Gastrocnemius medialis (tissue), 4 donors: ENCODE results near the gene GNG7.

Experiments used
- POLR2A ChIP-seq, 2 donors: fragments of 450-650 bp; IDR thresholded peaks; one replicate each; pipeline ENCODE4 v1.6.1; 2017; ENCODE audit warnings: antibody characterized with exemption in 2 of 2, mild to moderate bottlenecking in 2 of 2, moderate library complexity in 2 of 2
- TF ChIP-seq, protein P1 (sequence below), 5 experiments: fragments of 450-650 bp in 3 of 5; fragments of 200-600 bp in 2 of 5; sonication (generic) in 2 of 5; IDR thresholded peaks in 4 of 5; conservative IDR thresholded peaks in 1 of 5; 1 replicate in 4 of 5; 2 replicates in 1 of 5; pipeline ENCODE4 v1.5.1; 2016 to 2019; ENCODE audit warnings: antibody characterized with exemption in 5 of 5, mild to moderate bottlenecking in 3 of 5, moderate library complexity in 3 of 5

DNA sequence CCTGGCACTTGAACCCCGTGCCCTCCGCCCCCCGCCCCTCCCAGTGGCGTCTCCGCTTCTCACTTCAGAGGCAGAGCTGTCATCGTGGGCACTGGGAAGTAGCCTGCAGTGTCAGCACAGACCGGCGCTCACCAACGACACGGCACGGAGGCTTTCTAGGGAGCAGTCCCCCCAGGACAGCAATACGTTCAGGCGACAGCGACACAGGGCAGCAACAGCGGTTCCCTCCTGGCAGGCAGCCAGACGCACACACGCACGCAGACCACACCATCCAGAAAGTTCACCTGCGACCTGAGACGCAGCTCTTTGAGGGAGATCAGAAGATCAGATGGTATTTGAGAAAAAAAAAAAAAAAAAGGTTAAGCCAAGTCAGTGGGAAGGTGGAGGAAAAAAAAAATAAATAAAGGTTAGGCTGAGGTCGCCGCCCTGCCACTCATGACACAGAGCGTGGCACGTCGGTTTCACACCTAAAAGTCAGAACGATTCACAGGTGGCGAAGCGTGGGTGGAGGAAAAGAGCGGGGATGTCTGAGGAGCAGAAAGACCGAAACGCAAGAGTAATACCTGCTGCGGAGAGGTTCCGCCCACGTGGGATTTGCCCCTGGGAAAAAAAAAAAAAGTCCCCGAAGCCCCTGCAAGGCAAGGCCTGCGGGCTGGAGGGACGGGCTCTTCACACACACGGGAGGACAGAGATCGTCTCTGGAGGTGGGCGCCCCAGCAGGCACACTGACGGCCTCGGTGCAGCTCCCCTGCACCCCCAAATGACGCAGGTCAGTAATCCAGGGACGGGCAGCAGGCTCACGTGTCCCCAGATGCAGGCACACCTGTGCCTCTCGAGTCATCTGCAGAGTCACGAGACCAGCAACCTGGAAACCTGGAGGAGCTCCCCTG, 94.5 kb downstream of the GNG7 start:
- TF ChIP-seq, protein P1, sequence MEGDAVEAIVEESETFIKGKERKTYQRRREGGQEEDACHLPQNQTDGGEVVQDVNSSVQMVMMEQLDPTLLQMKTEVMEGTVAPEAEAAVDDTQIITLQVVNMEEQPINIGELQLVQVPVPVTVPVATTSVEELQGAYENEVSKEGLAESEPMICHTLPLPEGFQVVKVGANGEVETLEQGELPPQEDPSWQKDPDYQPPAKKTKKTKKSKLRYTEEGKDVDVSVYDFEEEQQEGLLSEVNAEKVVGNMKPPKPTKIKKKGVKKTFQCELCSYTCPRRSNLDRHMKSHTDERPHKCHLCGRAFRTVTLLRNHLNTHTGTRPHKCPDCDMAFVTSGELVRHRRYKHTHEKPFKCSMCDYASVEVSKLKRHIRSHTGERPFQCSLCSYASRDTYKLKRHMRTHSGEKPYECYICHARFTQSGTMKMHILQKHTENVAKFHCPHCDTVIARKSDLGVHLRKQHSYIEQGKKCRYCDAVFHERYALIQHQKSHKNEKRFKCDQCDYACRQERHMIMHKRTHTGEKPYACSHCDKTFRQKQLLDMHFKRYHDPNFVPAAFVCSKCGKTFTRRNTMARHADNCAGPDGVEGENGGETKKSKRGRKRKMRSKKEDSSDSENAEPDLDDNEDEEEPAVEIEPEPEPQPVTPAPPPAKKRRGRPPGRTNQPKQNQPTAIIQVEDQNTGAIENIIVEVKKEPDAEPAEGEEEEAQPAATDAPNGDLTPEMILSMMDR (IDR thresholded peaks at IDR 0.05 in 4 of 5, conservative IDR thresholded peaks at IDR 0.05 in 1 of 5): no peak
- TF ChIP-seq POLR2A (IDR thresholded peaks at IDR 0.05): no peak
